Stimulated activated CD4-positive, alpha-beta T cell treated with anti-CD3 and anti-CD28 coated beads, Interleukin-15, amount 100 ng/mL, for 48 hours (primary cell): Measurements from ENCODE around the gene NUDT21.

Experiments
- DNase-seq, 2 donors: peaks; one replicate each; pipeline ENCODE4 v3.0.0-alpha.2; 2020; ENCODE audit warnings: low read depth in 2 of 2

NUDT21 gene

GRCh38 chr16:56462064-56462796, 11.1 kb upstream of the NUDT21 start:
- no peak for DNase-seq

GRCh38 chr16:56460101-56460500, 9.0 kb upstream of the NUDT21 start:
- no peak for DNase-seq

DNA sequence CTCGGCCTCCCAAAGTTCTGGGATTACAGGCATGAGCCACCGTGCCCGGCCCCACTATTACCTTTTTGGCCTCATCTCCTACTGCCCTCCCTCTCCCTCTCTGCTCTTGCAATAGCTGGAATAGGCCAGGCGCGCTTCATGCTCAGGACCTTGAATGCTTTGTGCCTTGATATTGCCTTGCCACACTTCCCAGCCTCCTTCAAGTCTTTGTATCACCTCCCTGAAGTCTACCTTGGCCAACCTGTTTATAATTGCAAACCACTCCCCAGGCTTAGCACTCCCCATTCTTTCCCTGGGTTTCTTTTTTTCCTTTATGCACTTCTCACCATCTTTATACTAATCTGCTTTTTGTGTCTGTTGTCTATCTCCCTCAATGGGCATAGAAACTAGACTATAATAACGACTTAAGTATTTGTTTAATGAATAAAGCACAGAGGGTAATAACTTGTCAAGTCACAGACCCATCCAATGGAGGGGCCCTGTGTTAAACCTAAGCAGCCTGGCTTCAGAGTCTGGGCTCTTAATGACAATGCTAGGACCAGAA, 6.9 kb upstream of the NUDT21 start:
- DNase-seq = no peak

GRCh38 chr16:56451753-56452689, 889 bp upstream of the NUDT21 start:
- no peak for DNase-seq

- no peak for DNase-seq
These were observed 702 bp downstream of the NUDT21 start for GRCh38 chr16:56450275-56450985.

DNA sequence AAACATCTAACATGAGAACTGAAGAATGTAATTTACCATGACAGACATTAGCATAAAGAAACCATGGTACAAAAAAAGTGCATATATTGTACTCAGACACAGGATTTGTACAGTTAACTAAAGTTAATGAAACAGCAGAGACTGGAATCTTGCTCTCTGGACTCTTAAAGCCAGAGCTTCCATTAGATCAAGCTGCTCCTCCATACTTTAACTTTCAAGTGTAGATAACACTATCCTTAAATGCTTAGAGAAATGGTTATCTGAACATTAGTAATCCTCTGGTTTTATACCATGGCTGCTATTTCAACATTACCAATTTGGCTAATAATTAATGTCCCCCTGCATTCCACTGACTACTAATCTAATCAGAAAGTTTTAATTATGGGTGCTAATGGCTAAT, 3.1 kb downstream of the NUDT21 start:
- DNase-seq = no peak

GRCh38 chr16:56447286-56447685, 3.8 kb downstream of the NUDT21 start:
- no peak for DNase-seq

- DNase-seq = no peak
These were observed 13.1 kb downstream of the NUDT21 start for GRCh38 chr16:56438038-56438437.

DNA sequence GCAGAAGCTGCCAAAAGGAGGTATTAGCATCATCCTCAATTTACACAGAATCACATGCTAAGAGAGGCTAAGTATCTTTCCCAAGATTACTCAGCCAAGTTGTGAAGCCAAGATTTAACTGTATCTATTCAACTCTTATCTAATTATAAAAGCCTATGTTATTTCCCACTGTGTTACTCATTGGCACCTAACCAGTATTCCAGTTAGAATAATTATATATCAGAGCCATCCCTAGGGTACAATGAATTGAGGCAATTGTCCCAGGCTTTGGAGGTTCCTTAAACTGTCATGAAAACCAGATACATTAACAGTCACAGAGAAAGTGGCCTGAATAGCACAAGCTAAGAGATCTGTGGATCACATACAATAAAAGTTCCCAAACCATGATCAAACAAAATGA, 14.9 kb downstream of the NUDT21 start:
- DNase-seq = no peak

- DNase-seq = no peak
These were observed 23.0 kb downstream of the NUDT21 start for GRCh38 chr16:56428091-56428490.

- no peak for DNase-seq
These were observed 24.5 kb downstream of the NUDT21 start for GRCh38 chr16:56426585-56426984.

DNA sequence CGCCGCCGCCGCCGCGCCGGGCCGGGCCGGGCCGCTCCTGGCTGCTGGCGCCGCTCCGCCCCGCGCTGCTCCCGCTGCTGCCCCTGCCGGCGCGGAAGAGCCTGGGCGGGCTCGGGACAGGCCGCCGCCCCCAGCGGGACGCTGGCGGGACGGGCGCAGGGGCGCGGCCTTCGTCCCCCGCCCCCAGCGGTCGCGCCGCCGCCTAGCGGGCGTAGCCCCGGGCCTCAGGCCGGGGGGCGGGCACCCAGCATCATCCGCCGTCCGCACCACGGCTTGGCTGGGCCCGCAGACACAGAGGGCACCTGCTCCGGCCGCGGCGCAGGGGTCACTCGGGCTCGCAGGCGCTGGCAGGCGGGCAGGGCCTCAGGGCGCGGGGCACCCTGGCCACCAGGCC, 25.7 kb downstream of the NUDT21 start, which contains the start of gene AMFR:
TSS of gene AMFR (minus strand) at position 107 of the 394 bp plus-strand sequence. CDS start 218 bp downstream, outside the sequence.
- DNase-seq = peak; percentile 20 to 59

GRCh38 chr16:56424791-56425438, 26.2 kb downstream of the NUDT21 start:
- peak; percentile 2 to 12 for DNase-seq

GRCh38 chr16:56424404-56424764, 26.7 kb downstream of the NUDT21 start:
- no peak for DNase-seq

GRCh38 chr16:56423584-56424403, 27.3 kb downstream of the NUDT21 start:
- no peak for DNase-seq

DNA sequence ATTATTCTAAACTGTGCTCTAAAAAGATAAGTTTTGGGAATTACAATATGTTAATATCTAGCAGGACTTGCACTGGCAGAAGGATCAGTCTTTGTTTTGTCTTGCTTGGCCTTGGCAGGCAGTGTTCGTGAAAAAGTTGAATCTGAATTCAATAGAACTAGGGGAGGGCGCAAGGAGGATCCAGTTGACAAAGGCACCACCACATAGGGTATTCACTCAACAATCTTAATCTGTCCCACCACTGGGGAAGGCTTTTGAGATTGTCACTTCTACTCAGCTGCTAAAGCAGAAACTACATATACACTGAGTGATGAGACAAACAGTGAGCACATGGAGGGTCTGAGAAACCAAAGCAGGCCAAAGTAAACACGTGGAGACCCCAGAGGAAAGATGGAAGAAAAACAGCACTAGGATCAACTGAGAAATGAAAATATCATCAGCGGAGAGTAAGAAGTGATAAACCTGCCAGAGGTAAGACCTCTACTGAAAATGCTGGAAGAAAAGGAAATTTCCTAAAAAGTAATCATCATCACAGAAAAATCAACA, 28.2 kb downstream of the NUDT21 start:
- DNase-seq = no peak

DNA sequence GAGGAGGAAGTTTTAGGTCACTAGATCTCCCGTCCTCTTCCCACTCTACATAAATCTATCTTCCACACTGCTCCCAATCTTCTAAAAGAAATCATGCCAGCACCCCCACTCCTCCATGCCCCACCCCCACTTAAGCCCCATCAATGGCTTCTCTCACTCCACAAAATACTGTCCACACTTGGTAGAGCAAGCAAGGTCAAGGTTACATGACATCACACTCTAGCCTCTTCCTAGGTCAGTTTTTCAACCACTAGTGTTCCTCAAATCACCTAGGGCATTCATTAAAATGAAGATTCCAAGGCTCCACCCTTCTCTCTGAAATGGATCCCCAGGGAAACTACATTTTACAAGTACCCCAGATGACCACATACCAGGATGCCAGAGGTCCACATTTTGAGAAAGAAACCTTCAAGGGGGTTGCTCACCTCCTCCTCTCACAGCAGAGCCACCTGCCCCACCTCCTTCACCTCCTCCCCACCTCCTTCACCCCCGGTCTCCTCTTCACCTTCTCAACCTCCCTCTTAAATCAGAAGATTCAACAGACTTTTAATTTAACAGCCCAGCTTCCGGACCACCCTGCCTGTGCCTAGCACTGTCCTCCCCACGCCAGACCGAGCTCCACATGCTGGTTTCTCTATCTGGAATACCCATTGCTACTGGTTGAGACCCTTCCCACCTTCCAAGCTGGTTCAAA, 29.0 kb downstream of the NUDT21 start:
- DNase-seq = no peak

DNA sequence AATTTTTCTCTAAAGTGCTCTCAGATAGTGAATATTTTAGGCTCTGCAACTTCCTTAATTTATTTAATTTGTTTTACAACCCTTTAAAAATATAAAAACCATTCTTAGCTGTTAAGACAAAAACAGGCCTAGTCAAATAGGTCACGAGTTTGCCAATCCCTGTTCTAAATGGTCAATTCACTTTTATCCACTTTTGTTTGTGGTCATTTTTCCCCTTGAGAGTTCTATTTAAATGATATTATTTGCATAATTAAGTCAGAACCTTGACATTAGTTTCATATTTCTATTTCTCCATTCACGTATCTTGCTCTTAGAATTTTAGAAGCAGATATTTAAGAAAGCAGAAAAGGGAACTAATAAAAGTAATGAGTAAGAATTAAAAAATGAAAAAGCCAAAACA, 29.8 kb downstream of the NUDT21 start:
- DNase-seq = no peak

DNA sequence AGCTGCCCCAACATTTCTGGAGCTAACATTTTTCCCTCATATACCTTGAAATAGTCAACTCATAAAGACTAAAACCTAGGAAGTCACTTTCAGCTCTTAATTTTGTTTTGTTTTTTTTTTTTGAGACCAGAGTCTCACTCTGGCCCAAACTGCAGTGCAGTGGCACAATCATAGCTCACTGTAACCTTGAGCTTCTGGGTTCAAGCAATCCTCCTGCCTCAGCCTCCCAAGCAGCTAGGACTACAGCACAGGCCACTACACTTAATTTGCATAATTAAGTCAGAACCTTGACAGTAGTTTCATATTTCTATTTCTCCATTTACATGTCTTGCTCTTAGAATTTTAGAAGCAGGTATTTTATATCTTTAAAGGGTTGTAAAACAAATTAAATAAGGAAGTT, 30.5 kb downstream of the NUDT21 start:
- no peak for DNase-seq
